Stromal cell of bone marrow (primary cell): ENCODE measurements around the gene EFEMP1.

Experiments used
- DNase-seq: peaks from one replicate; pipeline ENCODE4 v3.0.0-alpha.2; 2012; ENCODE audit warnings: low read depth

EFEMP1 gene

GRCh38 chr2:55932843-55933242 is 9.3 kb upstream of the EFEMP1 start:
- no peak for DNase-seq

- no peak for DNase-seq
These were observed 7.7 kb upstream of the EFEMP1 start for GRCh38 chr2:55931281-55931680.

GRCh38 chr2:55929476-55929875 is 5.9 kb upstream of the EFEMP1 start:
- no peak for DNase-seq

GRCh38 chr2:55926974-55927373 is 3.4 kb upstream of the EFEMP1 start:
- no peak for DNase-seq

GRCh38 chr2:55926246-55926645 is 2.7 kb upstream of the EFEMP1 start:
- no peak for DNase-seq

GRCh38 chr2:55923982-55924321 is 370 bp upstream of the EFEMP1 start:
- no peak for DNase-seq

GRCh38 chr2:55922291-55922907 is 1.2 kb downstream of the EFEMP1 start:
- DNase-seq, result no peak

GRCh38 chr2:55919574-55919973 is 4.0 kb downstream of the EFEMP1 start:
- no peak for DNase-seq

- DNase-seq, result no peak
These were observed 4.7 kb downstream of the EFEMP1 start for GRCh38 chr2:55918856-55919255.

- DNase-seq, result no peak
These were observed 5.7 kb downstream of the EFEMP1 start for GRCh38 chr2:55917713-55918390.

GRCh38 chr2:55917117-55917516 is 6.5 kb downstream of the EFEMP1 start:
- no peak for DNase-seq

GRCh38 chr2:55916473-55917049 is 7.0 kb downstream of the EFEMP1 start:
- no peak for DNase-seq

GRCh38 chr2:55914786-55915185 is 8.8 kb downstream of the EFEMP1 start:
- DNase-seq, result no peak

GRCh38 chr2:55912926-55913325 is 10.7 kb downstream of the EFEMP1 start:
- no peak for DNase-seq

- no peak for DNase-seq
These were observed 13.5 kb downstream of the EFEMP1 start for GRCh38 chr2:55910077-55910476.

GRCh38 chr2:55907686-55908085 is 15.9 kb downstream of the EFEMP1 start:
- DNase-seq, result no peak

GRCh38 chr2:55906993-55907392 is 16.6 kb downstream of the EFEMP1 start:
- no peak for DNase-seq

GRCh38 chr2:55903727-55904126 is 19.9 kb downstream of the EFEMP1 start:
- DNase-seq, result no peak

- DNase-seq, result no peak
These were observed 20.6 kb downstream of the EFEMP1 start for GRCh38 chr2:55902971-55903370.

- DNase-seq, result no peak
These were observed 21.2 kb downstream of the EFEMP1 start for GRCh38 chr2:55902429-55902828.

GRCh38 chr2:55901941-55902340 is 21.6 kb downstream of the EFEMP1 start:
- DNase-seq, result no peak

GRCh38 chr2:55901322-55901721 is 22.3 kb downstream of the EFEMP1 start:
- DNase-seq, result no peak

GRCh38 chr2:55899881-55900280 is 23.7 kb downstream of the EFEMP1 start:
- DNase-seq, result peak; percentile 59
